IMR-90 (cell line): Measurements from ENCODE around the gene C10orf67. TPM values are rescaled to one million over a fixed set of nuclear protein-coding genes. Genes with fewer than 3 reads are reported as not detected.

Experiments used
- ATAC-seq: fragments of 200-7000 bp; cut with Tn5 transposase; 2 replicates; pipeline ENCODE4 v1.9.1; 2020; ENCODE audit warnings: low read depth, mild to moderate bottlenecking, moderate library complexity
- BruUV-seq: library from RNA; stranded (reverse); fragments of 400-500 nt; replicated peaks from 2 replicates; lab custom pipeline; 2021; lab: Mats Ljungman, UMichigan
- CTCF ChIA-PET: fragments of 300-600 bp; formaldehyde crosslinking; extraction: SDS; loops from one replicate; lab custom pipeline; 2021; ENCODE audit warnings: antibody characterized with exemption; lab: Yijun Ruan, JAX
- POLR2A ChIA-PET: fragments of 300-600 bp; sonication (Branson Sonifier 250); formaldehyde crosslinking; loops from one replicate; lab custom pipeline; 2022; ENCODE audit warnings: antibody characterized with exemption; ENCODE audit not compliant: unreplicated experiment; lab: Charles Lee
- DNase-seq: peaks from one replicate; pipeline ENCODE4 v3.0.0; 2013
- H2AFZ ChIP-seq: replicated peaks from 2 replicates; pipeline ENCODE3; 2013; ENCODE audit warnings: low read length, mild to moderate bottlenecking; ENCODE audit not compliant: poor library complexity
- H2AK5ac ChIP-seq: 2 replicates; pipeline ENCODE4 v1.6.1; 2013; ENCODE audit warnings: low read depth, low read length, inconsistent platforms
- H2AK9ac ChIP-seq: replicated peaks from 2 replicates; pipeline ENCODE3; 2013; ENCODE audit warnings: mild to moderate bottlenecking, low read depth, low read length, moderate library complexity; ENCODE audit not compliant: poor library complexity
- H2BK120ac ChIP-seq: 2 replicates; pipeline ENCODE4 v1.6.1; 2013; ENCODE audit warnings: low read depth, low read length, inconsistent platforms
- H2BK15ac ChIP-seq: 3 replicates; pipeline ENCODE4 v1.6.1; 2013; ENCODE audit warnings: low read depth, low read length, inconsistent platforms
- H2BK20ac ChIP-seq: 2 replicates; pipeline ENCODE4 v1.6.1; 2013; ENCODE audit warnings: low read depth, mild to moderate bottlenecking, inconsistent platforms, low read length, moderate library complexity
- H2BK5ac ChIP-seq: 2 replicates; pipeline ENCODE4 v1.6.1; 2013; ENCODE audit warnings: mild to moderate bottlenecking, low read depth, low read length, inconsistent platforms; ENCODE audit not compliant: poor library complexity, severe bottlenecking
- H3K14ac ChIP-seq: replicated peaks from 2 replicates; pipeline ENCODE4 v1.6.1; 2013; ENCODE audit warnings: low read depth, low read length, inconsistent platforms
- H3K18ac ChIP-seq: 2 replicates; pipeline ENCODE4 v1.6.1; 2013; ENCODE audit warnings: low read depth, low read length, control low read depth
- H3K23ac ChIP-seq: 2 replicates; pipeline ENCODE4 v1.6.1; 2013; ENCODE audit warnings: low read depth, low read length, inconsistent platforms
- H3K27ac ChIP-seq: 2 replicates; pipeline ENCODE4 v1.5.1; 2013; ENCODE audit warnings: mild to moderate bottlenecking, control low read depth, low read length; ENCODE audit not compliant: insufficient read depth
- H3K27me3 ChIP-seq: 2 replicates; pipeline ENCODE4 v1.6.1; 2013; ENCODE audit warnings: low read length; ENCODE audit not compliant: control insufficient read depth, insufficient read depth
- H3K36me3 ChIP-seq: 2 replicates; pipeline ENCODE4 v1.6.1; 2013; ENCODE audit warnings: low read length, mixed read lengths; ENCODE audit not compliant: control insufficient read depth, insufficient read depth
- H3K4ac ChIP-seq: 2 replicates; pipeline ENCODE4 v1.6.1; 2013; ENCODE audit warnings: low read depth, low read length, inconsistent platforms
- H3K4me1 ChIP-seq: 2 replicates; pipeline ENCODE4 v1.6.1; 2013; ENCODE audit warnings: low read length, mixed read lengths; ENCODE audit not compliant: control insufficient read depth, insufficient read depth
- H3K4me2 ChIP-seq: 2 replicates; pipeline ENCODE4 v1.6.1; 2013; ENCODE audit warnings: low read depth, mild to moderate bottlenecking, control low read depth, low read length, moderate library complexity
- H3K4me3 ChIP-seq: 2 replicates; pipeline ENCODE4 v1.5.1; 2013; ENCODE audit warnings: low read depth, mild to moderate bottlenecking, control low read depth, low read length, moderate library complexity; ENCODE audit not compliant: insufficient read depth
- H3K56ac ChIP-seq: 2 replicates; pipeline ENCODE4 v1.6.1; 2013; ENCODE audit warnings: low read length, inconsistent platforms; ENCODE audit not compliant: insufficient read depth; ENCODE audit errors: extremely low read depth
- H3K79me1 ChIP-seq, 2 experiments: 2 replicates each; pipeline ENCODE4 v1.6.1; 2013; ENCODE audit warnings: low read length in 2 of 2, inconsistent platforms in 1 of 2, low read depth in 1 of 2
- H3K9ac ChIP-seq: 2 replicates; pipeline ENCODE4 v1.6.1; 2013; ENCODE audit warnings: low read depth, low read length, control low read depth
- H3K9me1 ChIP-seq: 2 replicates; pipeline ENCODE4 v1.6.1; 2013; ENCODE audit warnings: low read length, inconsistent platforms; ENCODE audit not compliant: insufficient read depth
- H3K9me3 ChIP-seq: 2 replicates; pipeline ENCODE4 v1.6.1; 2013; ENCODE audit warnings: low read length; ENCODE audit not compliant: control insufficient read depth, insufficient read depth
- H4K20me1 ChIP-seq: 2 replicates; pipeline ENCODE4 v1.6.1; 2013; ENCODE audit warnings: low read length, inconsistent platforms; ENCODE audit not compliant: insufficient read depth
- H4K5ac ChIP-seq: 2 replicates; pipeline ENCODE4 v1.6.1; 2013; ENCODE audit warnings: mild to moderate bottlenecking, low read depth, low read length, control low read depth
- H4K8ac ChIP-seq, 2 experiments: 2 replicates each; pipeline ENCODE4 v1.6.1; 2013; ENCODE audit warnings: low read depth in 2 of 2, low read length in 2 of 2, control low read depth in 1 of 2, inconsistent platforms in 1 of 2
- H4K91ac ChIP-seq: 2 replicates; pipeline ENCODE4 v1.6.1; 2013; ENCODE audit warnings: low read depth, low read length, inconsistent platforms; ENCODE audit not compliant: insufficient read depth
- BHLHE40 ChIP-seq: fragments of 150-350 bp; IDR thresholded peaks from 2 replicates; pipeline ENCODE4 v1.6.1; 2016; ENCODE audit warnings: mild to moderate bottlenecking, low read depth, low read length
- CHD1 ChIP-seq: IDR thresholded peaks from 2 replicates; pipeline ENCODE4 v1.6.1; 2012; ENCODE audit warnings: low read depth, low read length, improper control_type of control experiment
- CTCF ChIP-seq: conservative IDR thresholded peaks from 2 replicates; pipeline ENCODE4 v1.5.1; 2012; ENCODE audit warnings: mild to moderate bottlenecking, low read depth, low read length, improper control_type of control experiment
- FOS ChIP-seq: fragments of 150-350 bp; IDR thresholded peaks from 2 replicates; pipeline ENCODE4 v1.6.1; 2016; ENCODE audit warnings: low read depth, low read length
- MAZ ChIP-seq: IDR thresholded peaks from 2 replicates; pipeline ENCODE4 v1.6.1; 2012; ENCODE audit warnings: low read depth, mild to moderate bottlenecking, low read length, improper control_type of control experiment, moderate library complexity, borderline replicate concordance
- POLR2A ChIP-seq: IDR thresholded peaks from 2 replicates; pipeline ENCODE4 v1.6.1; 2012; ENCODE audit warnings: mild to moderate bottlenecking, low read depth, low read length
- RAD21 ChIP-seq: IDR thresholded peaks from 2 replicates; pipeline ENCODE4 v1.6.1; 2012; ENCODE audit warnings: low read length, improper control_type of control experiment
- RCOR1 ChIP-seq: IDR thresholded peaks from 2 replicates; pipeline ENCODE4 v1.6.1; 2012; ENCODE audit warnings: mild to moderate bottlenecking, low read length, improper control_type of control experiment; ENCODE audit not compliant: insufficient replicate concordance
- RFX5 ChIP-seq: IDR thresholded peaks from 2 replicates; pipeline ENCODE4 v1.8.0; 2012; ENCODE audit warnings: low read depth, mild to moderate bottlenecking, low read length, moderate library complexity
- WGBS, 2 experiments: methylation state at CpG; one replicate each; pipeline versions ENCODE4 v1.1.5 to v1.1.7; 2013; ENCODE audit warnings: missing lambda C conversion rate in 2 of 2; ENCODE audit not compliant: insufficient read length in 1 of 2; ENCODE audit errors: extremely low coverage in 2 of 2; 5-methylcytosine and 5-hydroxymethylcytosine counted together
- dilution Hi-C: fragments of 300-500 bp; cut with HindIII; formaldehyde crosslinking; loops from one replicate; pipeline ENCODE4 v1.14.3; 2018; ENCODE audit warnings: low sequenced_read_pairs; ENCODE audit not compliant: unreplicated experiment
- in situ Hi-C: fragments of 300-500 bp; cut with MboI; formaldehyde crosslinking; loops from 3 replicates; pipeline ENCODE4 v1.14.3; 2019; ENCODE audit warnings: low sequenced_read_pairs, inconsistent platforms, mixed read lengths
- intact Hi-C: fragments of 100-400 bp; cut with micrococcal nuclease; formaldehyde crosslinking; loops from 2 replicates; pipeline ENCODE4 v1.10.0; 2022
- polyA plus RNA-seq, 3 experiments: library from polyadenylated mRNA; depleted of rRNA; stranded (reverse); fragments of >200 nt; gene quantifications; 2 replicates each; pipeline ENCODE4 v1.2.3, GENCODE V29; 2012; ENCODE audit warnings: low replicate concordance in 1 of 3
- total RNA-seq: library from RNA; depleted of rRNA; stranded (reverse); fragments of >200 nt; gene quantifications from 2 replicates; pipeline ENCODE4 v1.2.3, GENCODE V29; 2012
- TF ChIP-seq, protein P1 (sequence below): fragments of 150-350 bp; IDR thresholded peaks from 2 replicates; pipeline ENCODE4 v1.6.1; 2016; ENCODE audit warnings: low read depth, mild to moderate bottlenecking, low read length, moderate library complexity, borderline replicate concordance
- TF ChIP-seq, protein P2 (sequence below): fragments of 150-350 bp; IDR thresholded peaks from 2 replicates; pipeline ENCODE4 v1.6.1; 2017; ENCODE audit warnings: mild to moderate bottlenecking, antibody characterized with exemption, low read length, low read depth

The C10orf67 gene
- total and polyA plus RNA-seq, 2 of the 4 experiments (the other 2 are of a cell fraction): 0.15 to 0.18 TPM

DNA sequence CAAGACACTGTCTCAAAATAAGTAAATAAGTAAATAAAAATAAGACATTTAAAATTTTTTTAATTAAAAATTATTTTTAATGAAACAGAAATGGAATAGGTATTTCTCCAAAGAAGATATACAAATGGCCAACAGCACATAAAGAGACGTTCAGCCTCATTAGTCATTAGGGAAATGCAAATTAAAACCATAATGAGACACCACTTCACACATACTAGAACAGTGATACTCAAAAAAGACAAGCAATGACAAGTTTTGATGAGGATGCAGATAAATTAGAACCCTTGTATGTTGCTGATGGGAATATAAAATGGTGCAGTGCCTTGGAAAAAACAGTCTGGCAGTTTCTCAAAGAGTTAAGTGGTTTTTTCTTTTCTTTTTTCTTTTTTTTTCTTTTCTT, 26.5 kb upstream of the C10orf67 start:
- H4K8ac ChIP-seq: no peak overlapping the region
- no peak overlapping the region for H3K4ac ChIP-seq
- no peak overlapping the region for H3K4me3 ChIP-seq
- no peak overlapping the region for H2AK9ac ChIP-seq
- no peak overlapping the region for H3K18ac ChIP-seq
- H3K36me3 ChIP-seq: no peaks in the 10 kb centered on the region
- H2BK15ac ChIP-seq: no peak overlapping the region
- no peaks in the 10 kb centered on the region for H4K20me1 ChIP-seq
- H3K9me3 ChIP-seq: no peaks in the 10 kb centered on the region
- H2AFZ ChIP-seq: no peak overlapping the region
- no peak for ATAC-seq
- no peak for TF ChIP-seq CTCF
- no peak for TF ChIP-seq FOS
- TF ChIP-seq, protein P1, sequence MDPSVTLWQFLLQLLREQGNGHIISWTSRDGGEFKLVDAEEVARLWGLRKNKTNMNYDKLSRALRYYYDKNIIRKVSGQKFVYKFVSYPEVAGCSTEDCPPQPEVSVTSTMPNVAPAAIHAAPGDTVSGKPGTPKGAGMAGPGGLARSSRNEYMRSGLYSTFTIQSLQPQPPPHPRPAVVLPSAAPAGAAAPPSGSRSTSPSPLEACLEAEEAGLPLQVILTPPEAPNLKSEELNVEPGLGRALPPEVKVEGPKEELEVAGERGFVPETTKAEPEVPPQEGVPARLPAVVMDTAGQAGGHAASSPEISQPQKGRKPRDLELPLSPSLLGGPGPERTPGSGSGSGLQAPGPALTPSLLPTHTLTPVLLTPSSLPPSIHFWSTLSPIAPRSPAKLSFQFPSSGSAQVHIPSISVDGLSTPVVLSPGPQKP: no peak
- no peak for TF ChIP-seq CHD1
- no peak for TF ChIP-seq BHLHE40
- TF ChIP-seq RAD21: no peak
- no peak for TF ChIP-seq RCOR1
- TF ChIP-seq, protein P2, sequence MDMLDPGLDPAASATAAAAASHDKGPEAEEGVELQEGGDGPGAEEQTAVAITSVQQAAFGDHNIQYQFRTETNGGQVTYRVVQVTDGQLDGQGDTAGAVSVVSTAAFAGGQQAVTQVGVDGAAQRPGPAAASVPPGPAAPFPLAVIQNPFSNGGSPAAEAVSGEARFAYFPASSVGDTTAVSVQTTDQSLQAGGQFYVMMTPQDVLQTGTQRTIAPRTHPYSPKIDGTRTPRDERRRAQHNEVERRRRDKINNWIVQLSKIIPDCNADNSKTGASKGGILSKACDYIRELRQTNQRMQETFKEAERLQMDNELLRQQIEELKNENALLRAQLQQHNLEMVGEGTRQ: no peak
- TF ChIP-seq POLR2A: no peak
- no peak for TF ChIP-seq MAZ
- TF ChIP-seq RFX5: no peak
- no peak overlapping the region for H4K91ac ChIP-seq
- CTCF ChIA-PET: no interaction called here
- in situ Hi-C loops (no loop called here), intact Hi-C loops (no loop called here), dilution Hi-C loops (no loop called here)
- H3K56ac ChIP-seq: no peak overlapping the region
- H3K23ac ChIP-seq: no peak overlapping the region
- H2BK120ac ChIP-seq: no peak overlapping the region
- POLR2A ChIA-PET: no interaction called here
- H3K14ac ChIP-seq: no peak overlapping the region
- no peak for DNase-seq
- H2BK20ac ChIP-seq: no peak overlapping the region
- no peak overlapping the region for H2AK5ac ChIP-seq
- H3K4me2 ChIP-seq: no peak overlapping the region
- peaks cover 2% of the 10 kb centered on the region; the same call in 1 of the 2 replicates for H3K27me3 ChIP-seq
- WGBS, 2 experiments: no CpG with 5 or more reads among the region's 1 CpG
- no peaks in the 10 kb centered on the region for H3K9me1 ChIP-seq
- H4K5ac ChIP-seq: no peak overlapping the region
- H3K27ac ChIP-seq: no peak overlapping the region
- no peak overlapping the region for H2BK5ac ChIP-seq
- BruUV-seq: no TSS peak
- no peak overlapping the region for H3K9ac ChIP-seq
- H3K79me1 ChIP-seq: no peaks in the 10 kb centered on the region
- H3K4me1 ChIP-seq: no peaks in the 10 kb centered on the region
